Measurements from ENCODE around the gene CRYL1.
A peak's percentile ranks its signal among the peaks of the same experiment; 100 is the strongest.

CRYL1 gene, protein sequence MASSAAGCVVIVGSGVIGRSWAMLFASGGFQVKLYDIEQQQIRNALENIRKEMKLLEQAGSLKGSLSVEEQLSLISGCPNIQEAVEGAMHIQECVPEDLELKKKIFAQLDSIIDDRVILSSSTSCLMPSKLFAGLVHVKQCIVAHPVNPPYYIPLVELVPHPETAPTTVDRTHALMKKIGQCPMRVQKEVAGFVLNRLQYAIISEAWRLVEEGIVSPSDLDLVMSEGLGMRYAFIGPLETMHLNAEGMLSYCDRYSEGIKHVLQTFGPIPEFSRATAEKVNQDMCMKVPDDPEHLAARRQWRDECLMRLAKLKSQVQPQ

DNA sequence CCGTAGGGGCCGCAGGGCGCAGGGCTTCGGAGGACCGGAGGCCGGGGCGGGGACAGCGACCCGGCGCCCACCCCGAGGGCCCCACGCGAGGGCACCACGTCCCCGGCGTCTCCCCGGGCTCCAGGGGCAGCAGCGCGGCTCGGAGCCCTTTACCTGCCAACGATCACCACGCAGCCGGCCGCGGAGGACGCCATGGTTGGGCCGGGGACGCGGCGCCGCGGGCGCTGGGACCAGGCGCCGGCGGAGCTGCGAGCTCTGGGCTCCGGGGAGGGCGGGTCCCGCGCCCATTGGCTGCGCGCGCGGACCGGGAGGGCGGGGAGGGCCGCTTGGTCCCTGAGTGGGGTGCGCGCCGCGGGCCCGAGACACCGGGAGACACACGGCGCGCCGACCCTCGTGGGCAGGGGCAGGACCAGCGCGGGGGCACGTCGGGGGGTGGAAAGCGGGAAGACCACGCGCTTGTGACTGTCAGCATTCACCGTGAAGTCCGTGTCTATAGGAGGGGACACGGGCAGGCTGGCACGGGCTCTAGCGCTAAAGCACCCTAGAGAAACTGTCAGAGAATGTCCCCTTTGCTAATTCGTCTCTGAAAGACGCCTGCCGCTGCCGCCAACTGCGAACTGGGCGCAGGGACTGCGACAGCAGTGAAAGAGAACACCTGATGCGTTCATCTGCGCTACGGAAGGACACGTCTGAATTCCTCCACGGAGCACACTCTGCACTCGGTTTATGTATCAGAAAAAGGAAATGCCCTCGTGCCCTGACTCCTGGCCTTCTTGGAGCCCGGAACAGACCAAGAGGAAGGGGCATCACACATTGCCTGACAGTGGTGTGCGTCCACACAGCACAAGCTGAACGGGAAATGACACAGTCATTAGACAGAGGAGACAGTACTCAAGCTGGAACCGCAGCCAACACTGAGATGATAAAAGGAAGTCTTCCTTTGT is at the start of gene CRYL1:
Gene CRYL1, minus strand, starts transcription at position 257 of the 944 bp plus-strand sequence. Its CDS starts 63 bp downstream, at position 194.
- DNase-seq (ENCODE audit: low read depth in 2 of 2) = peak; percentile 54 to 62

DNA sequence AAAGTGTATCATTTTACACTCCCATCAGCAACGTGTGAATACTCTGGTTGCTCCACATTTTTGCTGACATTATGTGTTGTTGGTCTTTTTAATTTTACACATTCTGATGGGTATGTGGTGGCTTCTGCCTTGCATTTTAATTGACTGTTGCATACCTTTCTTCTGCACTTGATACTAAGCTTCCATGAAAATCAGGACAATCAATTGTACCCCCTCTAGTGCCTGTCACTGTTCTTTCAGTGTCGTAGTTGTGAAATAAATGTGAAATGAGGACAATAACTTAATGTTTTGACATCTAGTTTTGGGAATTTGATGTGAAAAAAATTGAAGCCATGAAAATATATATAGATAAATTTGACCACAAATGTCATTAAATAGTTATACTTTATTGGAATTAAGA is 48.0 kb upstream of the CRYL1 start:
- DNase-seq (ENCODE audit: low read depth in 2 of 2) = no peak

DNA sequence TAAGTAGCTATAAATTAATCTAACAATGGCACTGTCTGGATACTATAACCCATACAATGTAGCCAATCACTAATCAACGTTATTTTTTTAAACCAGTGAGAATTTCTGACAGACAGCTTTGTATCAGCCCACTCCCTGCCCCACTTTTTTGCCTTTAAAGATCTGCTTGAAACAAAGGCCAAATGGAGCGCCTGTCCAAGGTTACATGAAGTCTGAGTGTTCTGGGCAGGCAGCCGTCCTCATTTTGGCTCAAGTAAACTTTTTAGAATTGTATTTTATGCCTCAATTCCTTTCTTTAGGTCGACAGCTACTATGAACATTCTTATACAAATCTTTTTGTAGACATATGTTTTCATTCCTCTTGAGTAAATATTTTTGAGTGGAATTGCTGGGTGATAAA is 47.5 kb upstream of the CRYL1 start:
- no peak for DNase-seq (ENCODE audit: low read depth in 2 of 2)

DNA sequence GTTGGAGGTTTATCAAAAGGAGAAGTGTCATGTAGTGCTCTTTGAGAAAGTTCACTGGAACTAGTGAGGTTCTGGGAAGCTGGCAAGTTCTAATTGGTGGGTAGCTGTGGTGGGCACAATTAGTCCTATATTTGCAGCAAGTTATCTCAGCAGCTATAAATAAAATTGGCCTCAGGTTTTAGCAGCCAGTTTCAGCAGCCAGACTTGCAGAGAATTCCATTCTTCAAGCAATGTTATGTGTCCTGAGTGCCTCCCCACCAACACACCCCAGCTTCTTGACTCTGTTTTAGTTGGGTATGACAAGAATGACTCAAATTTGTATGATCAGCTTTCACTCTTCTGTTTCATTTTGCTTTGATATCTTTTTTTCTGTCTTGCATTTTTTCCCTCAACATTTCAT is 46.0 kb upstream of the CRYL1 start:
- no peak for DNase-seq (ENCODE audit: low read depth in 2 of 2)

DNA sequence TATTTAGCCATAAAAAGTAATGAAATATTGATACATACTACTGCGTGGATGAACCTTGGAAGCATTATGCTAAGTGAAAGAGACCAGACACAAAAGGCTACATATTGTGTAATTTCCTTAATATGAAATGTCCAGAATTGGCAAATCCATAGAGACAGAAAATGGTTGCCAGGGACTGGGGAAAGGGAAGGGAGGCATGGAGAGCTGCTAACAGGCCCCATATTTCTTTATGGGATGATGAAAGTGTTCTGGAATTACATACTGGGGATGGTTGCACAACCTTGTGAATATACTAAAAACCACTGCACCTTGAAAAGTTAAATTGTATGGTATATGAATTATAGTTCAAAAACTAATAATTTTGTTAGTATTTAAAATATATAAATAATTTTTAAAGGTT is 44.9 kb upstream of the CRYL1 start:
- no peak for DNase-seq (ENCODE audit: low read depth in 2 of 2)

DNA sequence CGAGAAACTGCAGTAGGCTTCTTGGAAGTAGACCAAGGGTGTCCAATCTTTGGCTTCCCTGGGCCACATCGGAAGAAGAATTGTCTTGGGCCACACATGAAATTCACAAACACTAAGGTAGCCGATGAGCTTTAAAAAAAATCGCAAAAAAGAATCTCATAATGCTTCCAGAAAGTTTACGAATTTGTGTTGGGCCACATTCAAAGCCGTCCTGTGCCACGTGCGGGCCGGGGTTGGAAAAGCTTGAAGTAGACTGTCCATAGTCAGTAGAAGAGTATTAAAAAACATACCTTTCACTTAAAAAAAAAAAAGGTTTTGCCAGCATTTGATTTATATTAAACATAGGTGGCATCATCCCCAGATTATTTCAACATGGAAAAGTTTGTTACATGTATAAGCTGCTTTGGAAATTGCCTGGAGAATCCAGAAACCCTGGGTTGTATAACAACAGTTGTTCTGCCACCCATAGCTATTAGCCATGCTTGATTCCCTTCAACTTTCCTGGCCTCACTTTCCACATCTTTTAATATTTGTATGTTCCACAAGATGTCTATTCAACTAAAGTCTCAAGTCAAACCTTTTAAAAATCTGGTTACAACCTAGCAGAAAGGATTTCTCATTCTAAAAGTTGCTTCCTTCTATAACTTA is 42.3 kb upstream of the CRYL1 start:
- DNase-seq (ENCODE audit: low read depth in 2 of 2) = no peak

DNA sequence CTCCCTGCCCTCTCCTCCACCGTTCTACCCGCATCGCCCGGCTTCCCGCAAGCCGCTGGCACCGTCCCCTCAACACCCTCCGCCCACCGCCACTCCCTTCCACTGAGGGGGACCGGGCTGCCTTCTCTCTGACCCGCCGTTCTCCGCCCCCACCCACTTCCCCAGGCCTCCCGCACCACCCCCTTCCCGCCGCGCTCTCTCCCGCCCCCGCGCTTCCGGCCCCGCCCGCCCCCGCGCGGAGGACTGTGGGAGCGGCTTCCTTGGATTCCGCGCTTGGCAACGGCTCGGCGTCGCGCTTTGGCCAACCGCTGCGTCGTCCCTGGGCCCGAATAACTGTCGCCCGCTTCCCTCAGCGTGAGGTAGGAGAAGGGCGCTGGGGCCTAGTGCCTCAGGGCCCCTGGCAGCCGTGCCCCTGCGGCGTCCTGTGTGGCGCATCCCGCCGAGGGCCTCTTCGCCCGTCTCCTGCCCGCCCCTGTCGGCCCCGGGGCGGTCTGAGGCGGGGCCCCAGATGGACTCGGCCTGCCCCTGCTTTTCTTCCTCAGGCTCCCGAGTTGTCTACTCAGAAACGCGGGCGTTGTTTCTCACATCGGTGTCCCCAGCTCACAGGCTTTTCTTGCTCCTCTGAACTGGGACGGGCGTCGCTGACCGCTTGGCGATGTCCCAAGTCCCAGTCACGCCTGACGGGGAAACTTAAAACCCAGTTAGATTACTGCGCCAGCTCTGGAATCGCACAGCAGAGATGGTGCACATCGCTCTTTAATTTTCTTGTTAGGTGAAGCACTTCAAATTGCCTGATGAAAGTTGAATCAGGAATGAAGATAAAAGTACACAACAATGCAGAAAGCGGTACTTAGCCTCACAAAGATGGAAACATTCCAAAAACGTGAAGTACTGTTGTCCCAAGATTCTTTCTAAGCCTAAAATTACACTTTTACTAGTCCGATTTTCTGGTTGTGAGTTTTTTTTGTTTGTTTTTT is 41.5 kb upstream of the CRYL1 start, which contains the start of gene IFT88:
Gene IFT88, plus strand, starts transcription at position 260 of the 977 bp plus-strand sequence. CDS start 7,229 bp downstream, outside the sequence.
- DNase-seq (ENCODE audit: low read depth in 2 of 2) = peak; percentile 74 to 79

DNA sequence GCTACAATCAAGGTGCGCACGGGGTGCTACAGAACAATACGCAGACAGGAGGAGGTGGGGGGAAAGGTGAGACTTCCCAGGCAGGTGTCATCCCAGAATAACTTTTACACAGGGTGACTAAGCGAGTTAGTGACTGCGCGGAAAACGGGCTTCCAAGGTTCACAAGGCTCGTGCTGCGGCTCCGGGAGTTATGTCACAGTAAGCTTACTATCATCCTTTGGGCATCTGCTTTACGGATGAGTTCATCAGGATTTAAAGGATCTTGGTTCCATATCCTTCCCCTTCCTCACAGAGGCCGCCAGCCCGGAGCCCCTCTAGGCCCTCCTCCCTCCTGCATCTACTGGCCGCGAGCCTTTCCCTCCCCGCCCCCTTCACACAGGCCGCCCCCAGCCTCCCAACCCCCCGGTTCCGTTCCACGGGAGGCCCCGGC is 40.8 kb upstream of the CRYL1 start:
- no peak for DNase-seq (ENCODE audit: low read depth in 2 of 2)

DNA sequence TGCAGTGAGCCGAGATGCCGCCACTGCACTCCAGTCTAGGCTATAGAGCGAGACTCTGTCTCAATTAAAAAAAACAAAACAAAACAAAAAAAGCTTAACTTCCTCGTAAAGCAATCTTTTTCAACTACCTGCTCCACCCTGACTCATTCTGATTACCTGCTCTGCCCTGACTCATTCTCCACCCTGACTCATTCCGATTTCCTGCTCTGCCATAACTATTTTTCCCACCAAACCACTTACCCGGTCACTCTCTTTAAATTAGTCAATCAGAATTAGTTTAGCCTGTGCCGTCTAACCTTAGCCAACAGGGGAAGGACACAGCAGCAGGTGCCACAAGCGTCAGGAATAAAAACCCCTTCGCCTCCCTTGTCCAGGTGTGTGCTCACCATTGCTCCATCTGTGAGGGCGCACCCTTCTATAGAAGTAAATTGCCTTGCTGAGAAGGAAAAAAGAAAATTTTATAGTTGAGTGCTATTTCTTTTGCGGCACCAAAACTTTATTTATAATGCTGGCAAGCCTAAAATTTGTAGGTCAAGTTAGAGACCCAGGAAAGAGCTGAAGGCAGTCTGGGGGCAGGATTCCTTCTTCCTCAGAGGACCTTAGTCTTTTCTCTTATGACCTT is 39.6 kb upstream of the CRYL1 start:
- DNase-seq (ENCODE audit: low read depth in 2 of 2) = no peak

DNA sequence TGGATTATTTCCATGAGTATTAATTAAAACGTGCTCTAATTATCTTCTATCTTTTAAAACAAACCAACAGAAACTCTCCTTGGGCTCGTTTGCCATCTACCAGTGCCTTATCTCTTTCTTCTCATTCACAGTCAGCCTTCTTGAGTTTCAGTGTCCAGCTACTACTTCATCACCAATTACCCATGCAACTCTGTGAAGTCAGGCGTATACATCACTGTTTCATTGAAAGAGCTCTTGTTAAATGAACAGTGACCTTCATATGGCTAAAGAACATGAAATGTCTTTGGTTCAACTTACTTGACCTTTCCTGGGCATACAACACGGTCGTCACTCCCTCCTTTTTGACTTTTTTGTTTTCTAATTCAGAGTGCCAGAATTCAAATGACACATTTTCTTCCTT is 36.1 kb upstream of the CRYL1 start:
- DNase-seq (ENCODE audit: low read depth in 2 of 2) = no peak

DNA sequence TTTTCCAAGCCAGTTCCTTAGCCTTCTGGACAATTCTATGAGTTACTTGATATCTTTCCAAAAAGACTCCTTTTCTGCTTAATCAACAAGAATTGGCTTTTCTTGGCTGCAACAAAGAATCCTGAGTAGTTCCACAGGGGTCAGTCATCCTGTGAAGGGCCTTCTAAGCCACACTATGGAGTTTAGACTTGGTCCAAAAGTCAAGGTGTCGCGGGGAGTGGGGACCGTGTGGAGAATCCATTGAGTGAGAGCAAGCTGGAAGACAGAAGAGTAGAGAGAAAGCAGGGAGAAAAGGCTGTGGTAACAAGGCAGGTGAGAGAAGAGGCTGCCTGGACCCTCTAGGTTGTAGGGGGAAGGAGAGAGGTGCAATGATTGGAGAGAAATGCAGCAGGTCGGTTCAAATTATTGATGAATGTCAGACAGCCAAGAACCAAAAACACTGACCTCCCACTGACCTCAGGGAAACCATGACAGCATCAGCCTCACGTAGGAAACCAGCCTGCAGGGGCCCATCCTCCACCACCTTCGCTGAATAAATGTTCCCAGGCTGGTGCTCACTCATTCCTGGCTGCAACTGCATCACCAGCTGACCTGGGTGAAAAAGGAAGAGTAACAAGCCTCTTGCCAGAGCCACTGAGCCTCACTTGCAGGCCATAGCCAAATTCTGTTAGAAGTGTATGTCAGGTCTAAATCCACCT is 34.2 kb upstream of the CRYL1 start:
- DNase-seq (ENCODE audit: low read depth in 2 of 2) = no peak

DNA sequence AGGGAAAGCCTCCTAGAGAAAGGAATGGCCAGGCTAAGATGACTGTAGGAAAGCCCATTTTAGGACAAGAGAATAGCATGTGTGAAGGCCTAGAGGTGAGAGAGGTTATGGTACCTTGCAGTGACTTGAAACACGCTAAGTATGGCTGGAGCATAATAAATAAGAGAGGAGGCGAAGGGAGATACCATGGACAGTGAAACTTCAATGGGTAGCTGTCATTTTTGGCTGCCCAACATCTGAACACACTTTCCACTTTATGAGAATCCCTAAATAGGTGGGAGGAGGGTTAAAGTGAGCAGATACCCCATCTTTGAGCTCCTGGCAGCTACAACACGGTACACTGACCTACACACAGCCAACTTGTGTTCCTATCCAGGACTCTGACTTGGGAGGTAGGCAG is 33.3 kb upstream of the CRYL1 start:
- no peak for DNase-seq (ENCODE audit: low read depth in 2 of 2)

DNA sequence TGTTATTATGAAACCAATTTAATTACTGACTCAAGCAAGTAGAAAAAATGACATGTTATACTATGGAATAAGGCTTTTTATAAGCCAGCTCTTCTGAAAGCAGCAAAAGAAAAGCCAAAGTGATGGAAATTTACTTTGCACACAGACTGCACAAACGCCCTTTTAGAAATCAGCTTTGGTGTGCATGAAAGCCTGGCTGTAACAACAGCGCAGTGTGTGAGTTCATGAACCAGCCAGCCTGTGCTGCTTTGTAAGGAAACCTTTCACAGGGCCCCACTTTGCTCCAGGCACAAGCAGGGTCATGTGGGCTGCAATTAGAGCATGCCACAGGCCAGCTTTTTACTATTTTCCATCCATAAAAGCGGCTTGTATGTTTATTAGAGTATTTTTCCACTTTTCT is 27.7 kb upstream of the CRYL1 start:
- no peak for DNase-seq (ENCODE audit: low read depth in 2 of 2)

DNA sequence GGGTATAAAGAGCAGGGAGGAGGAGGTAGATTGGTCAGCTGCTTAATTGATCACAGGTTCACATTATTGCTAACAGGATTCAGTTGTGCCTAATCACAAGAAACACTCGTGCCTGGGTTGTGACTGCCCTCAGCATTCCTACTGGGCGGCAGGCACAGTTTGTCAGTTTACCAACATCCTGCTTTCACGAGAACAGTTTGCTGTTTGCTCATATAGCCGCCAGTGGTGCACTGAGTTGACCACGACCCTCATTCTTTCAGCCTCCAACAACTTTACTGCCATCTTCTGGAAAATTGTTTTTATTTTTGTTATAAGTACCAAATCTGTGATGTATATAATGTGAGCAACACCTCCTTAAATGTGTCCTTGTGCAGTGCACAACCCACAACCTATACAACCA is 25.1 kb upstream of the CRYL1 start:
- DNase-seq (ENCODE audit: low read depth in 2 of 2) = no peak

DNA sequence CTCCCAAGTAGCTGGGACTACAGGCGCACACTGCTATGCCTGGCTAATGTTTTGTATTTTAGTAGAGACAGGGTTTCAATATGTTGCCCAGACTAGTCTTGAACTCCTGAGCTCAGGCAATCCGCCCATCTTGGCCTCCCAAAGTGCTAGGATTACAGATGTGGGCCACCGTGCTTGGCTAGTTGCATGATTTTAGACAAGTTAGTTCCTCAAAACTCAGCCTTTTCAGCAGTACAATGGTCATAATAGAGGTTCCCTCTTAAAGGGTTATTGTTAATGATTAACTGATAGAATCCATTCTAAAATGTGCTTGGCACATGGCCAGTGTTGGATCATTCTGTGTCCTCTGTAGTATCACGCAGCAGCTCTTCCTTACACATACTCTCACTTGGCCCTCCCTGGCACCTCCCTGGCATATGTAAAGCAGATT is 21.8 kb upstream of the CRYL1 start:
- DNase-seq (ENCODE audit: low read depth in 2 of 2) = no peak

DNA sequence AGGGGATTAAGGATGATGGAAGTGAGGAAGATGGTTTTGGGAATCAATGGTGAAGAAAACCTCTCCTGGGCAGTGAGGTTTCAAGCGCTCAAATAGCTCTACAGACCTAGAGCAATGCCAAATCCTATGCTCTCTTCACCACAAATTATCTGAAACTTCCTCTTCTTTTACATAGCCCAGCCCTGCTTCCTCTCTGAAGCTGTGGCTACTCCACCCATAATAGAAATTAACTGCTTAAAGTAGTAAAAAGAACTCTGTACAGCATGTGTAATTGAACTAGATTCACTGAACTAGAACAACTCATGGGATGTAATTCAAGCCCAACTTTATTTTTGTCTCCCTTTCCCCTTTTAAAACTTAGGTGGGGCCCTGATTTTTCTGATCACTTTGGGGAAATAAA is 20.9 kb upstream of the CRYL1 start:
- no peak for DNase-seq (ENCODE audit: low read depth in 2 of 2)

DNA sequence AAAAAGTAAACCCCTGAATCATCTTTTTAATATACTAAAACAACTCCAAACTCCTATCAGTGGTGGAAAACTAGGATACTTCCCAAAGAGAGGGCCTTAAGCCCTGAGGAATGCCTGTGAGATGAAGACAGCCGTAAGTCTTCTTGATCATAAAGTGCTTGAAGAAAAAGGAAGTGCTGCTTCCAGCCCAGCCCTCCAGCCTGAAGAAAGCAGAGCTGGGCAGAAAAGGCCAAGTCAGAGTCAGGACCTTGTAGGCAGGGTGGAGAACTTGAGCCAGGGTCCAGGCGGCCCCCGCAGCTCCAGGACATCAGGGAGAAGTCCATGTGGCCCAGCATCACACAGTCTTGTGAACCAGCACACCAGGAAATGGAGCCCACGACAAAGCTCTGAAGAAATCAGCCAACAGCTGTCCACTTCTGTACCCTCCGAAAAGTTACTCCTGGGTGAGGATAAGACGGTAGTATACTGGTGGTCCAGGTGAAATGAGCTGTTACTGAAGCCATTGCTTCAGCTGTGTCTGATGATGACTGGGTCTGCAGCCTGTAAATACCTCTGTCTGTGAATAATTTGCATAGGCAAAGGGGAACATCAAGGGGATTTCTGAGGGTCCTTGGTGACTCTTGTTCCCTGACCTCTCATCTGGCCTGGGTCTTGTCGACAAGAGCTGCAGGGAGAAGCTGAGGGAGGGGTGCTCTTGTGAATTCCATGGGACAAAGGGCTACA is 18.7 kb upstream of the CRYL1 start:
- no peak for DNase-seq (ENCODE audit: low read depth in 2 of 2)

DNA sequence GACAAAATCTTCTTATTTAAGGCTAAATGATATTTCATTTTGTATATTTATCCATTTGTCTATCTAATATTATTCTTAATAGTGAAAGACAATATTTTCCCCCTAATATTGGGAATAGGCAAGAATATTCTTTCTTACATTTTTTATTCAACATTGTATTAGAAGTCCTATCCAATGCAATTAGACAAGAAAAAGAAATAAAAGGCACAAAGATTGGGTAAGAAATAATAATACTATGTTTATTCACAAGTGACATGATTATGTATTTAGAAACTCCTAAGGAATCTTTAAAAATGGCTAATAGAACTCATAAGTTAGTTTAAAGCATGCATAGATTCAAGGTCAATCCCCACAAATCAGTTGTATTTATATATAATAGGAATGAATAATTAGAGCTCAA is 11.3 kb upstream of the CRYL1 start:
- DNase-seq (ENCODE audit: low read depth in 2 of 2) = no peak

DNA sequence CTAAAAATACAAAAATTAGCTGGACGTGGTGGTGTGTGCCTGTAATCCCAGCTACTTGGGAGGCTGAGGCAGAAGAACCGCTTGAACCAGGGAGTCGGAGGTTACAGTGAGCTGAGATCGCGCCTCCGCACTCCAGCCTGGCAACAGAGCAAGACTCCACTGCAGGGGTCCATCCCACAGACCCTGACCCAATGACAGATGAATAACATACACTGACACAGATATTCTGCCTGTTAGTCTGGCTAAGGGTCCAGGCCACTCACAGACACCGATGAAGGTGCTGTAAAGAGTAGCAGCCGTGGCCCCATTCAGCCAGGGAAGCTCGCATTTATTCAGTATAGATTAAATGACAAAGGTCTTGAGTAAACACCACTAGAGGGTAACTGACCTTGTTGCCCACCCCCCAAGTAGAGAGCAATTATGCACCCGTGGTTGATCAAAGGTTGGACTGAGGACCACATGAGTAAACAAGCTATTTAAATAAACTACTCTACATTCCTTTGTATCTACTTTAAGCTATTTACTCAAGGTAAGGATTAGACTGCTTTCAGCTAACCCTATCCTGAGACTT is 8.5 kb upstream of the CRYL1 start:
- DNase-seq (ENCODE audit: low read depth in 2 of 2) = no peak
